ENCODE results near the gene MYZAP.

MYZAP gene

DNA sequence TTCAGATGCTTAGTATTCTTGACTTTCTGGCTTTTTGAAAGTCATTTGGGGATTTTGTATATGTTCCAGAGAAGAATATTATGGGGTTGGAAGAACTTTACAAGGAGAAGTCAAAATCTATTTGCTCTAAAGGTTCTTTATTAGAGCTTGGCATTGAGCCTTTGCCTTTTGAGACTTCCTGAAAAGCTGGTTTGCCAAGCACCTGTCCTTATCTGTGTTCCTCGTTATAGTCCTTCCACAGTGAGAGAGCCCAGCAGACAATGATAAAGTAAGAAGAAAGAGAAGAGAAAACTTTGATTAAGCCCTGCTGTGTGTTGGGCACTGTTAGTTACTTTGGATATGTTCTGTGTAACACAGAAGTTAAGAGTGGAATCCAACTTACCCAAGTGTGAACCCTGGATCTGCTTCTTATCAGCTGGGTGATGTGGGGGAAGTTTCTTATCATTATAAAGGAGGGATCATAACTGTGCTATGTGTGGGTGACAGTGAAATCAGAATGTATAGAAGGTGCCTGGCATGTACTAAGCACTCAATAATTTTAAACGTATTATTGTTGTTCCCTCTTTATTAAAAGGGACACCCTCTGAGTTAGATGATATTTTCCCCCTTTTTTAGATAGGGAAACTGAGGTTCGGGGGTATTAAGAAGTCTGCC is 70.5 kb downstream of the MYZAP start:
- no peak for DNase-seq (ENCODE audit: low spot score)

DNA sequence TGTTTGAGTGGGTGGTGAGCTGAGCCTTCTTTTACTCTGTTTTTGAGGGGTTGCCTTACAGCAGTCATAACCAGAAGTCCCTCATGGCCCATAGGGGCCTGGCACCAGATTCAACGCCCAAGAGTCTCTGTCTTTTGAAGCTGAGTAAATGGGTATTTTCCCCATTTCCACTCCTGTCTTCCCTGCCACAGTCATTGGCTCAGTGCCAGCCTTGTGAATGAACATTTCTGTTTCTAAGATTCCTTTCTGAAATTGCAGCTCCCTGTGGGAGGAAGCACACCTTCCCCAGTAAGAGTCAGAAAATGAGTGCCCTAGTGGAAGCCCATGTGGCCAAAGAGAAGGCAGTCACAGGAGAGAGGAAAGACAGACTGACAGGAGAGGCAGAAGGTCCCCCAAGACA is 71.1 kb downstream of the MYZAP start:
- DNase-seq (ENCODE audit: low spot score): no peak

DNA sequence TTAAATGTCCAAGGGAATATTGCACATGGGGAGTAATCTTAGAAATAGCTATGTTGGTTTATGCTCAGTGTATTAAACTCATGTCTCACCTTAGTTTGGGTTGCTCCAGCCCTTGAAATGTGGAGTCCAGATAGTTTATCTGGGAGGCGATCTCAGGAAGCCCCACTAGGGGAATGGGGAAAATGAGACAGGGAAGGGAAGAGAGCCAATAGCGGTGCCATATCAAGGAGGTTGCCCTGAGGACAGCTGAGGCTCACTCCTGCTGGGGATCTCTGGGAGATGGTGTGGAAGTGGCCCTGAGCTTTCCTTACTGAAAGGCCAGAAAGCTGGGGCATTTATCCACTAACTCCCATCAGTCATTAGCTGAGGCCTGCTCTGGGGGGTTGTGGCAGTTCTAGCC is 71.6 kb downstream of the MYZAP start:
- no peak for DNase-seq (ENCODE audit: low spot score)

DNA sequence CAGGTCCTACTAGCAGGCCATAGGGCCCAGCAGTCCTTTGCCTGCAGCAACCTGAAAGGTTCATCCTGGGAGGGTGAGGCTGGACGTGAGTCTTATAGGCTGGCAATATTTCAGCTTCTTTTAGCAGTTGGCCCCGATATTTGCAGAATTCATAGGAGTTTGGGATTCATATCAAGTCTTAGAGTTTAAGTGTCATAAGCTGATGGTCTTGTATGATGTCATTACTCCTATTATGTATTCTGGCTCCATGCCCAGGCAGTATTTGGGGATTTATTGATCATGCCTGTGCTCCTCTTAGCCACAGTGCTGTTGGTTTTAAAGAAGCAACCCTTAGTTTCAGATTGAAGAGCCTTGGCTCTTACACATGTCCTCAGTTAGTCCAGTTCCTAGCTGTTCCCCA is 73.5 kb downstream of the MYZAP start:
- DNase-seq (ENCODE audit: low spot score): no peak

DNA sequence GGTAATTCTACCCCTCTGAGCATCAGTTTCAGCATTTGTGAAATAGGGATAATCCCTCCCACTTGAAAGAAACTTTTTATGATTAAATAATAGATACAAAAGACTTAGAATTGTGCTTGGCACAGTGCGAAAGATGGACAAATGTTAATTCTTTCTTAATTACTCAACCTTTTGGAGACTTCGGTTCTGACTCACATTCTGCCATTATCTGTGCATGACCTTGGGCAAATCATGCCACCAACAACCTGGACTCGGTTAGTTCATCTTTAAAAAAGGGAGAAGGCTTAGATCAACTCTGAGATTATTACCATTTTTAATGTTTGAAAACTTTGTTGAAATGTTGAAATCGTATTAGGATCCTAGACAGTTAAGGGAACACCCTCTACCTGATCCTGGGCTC is 74.2 kb downstream of the MYZAP start:
- no peak for DNase-seq (ENCODE audit: low spot score)

DNA sequence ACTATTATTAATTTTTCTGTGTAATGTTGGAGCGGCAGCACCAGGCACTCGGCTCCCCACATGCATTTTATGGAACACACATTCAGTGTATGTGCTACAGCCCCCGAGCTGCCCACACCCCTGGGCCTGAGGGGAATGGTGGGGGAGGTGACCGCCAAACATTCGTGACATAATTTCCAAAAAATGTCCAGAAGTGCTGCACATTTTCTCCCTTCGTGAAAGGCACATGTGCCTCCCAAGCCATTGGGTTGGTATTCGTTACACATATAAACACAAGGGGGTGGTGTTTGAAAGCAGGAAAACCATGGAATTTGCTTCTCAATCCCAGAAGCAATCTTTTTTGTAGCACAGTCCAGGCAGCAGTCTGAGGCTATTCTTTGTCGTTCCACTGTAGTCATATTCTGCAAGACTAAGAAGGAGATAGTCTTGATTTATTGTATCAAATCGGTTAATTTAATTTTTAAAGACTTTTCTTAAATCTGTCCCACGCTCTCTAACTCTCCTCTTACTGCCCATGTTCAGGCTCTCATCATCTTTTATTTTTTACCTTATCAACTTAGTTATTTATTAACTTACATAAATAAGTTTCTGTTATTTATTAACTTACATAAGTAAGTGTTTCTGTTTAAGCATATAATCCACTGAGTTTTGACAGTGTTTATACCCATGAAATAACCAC is 75.6 kb downstream of the MYZAP start:
- DNase-seq (ENCODE audit: low spot score): no peak

DNA sequence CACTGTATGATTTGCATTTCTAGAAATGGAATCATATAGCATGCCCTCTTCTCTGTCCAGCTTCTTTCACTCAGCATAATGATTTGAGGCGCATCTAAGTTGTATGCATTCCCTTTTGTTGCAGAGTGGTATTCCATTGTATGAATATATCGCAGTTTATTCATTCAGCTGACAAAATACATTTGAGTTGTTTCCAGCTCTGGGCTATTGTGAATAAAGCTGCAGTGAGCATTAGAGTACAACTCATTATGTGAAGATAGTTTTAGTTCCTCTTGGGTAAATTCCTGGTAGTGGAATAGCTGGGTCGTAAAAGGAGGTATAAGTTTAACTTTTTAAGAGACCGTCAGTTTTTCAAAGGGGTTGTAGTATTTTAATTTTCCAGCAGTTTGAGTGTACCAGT is 76.3 kb downstream of the MYZAP start:
- no peak for DNase-seq (ENCODE audit: low spot score)

DNA sequence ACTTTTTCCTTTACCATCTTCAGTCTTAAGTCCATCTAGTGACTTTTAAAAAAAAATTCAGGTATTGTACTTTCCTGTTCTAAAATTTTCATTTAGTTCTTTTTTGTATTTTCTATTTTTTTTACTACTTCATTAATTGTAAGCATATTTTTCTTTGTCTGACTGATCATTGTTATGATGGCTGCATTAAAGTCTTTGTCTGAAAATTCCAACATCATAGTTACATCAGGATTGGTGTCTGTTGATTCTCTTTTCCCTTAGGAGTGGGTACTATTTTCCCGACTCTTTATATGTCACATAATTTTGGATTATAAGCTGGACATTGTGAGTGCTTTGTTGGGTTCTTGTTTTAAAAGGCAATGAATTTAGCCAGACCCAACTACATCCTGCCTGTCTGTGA is 79.9 kb downstream of the MYZAP start:
- DNase-seq (ENCODE audit: low spot score): no peak

DNA sequence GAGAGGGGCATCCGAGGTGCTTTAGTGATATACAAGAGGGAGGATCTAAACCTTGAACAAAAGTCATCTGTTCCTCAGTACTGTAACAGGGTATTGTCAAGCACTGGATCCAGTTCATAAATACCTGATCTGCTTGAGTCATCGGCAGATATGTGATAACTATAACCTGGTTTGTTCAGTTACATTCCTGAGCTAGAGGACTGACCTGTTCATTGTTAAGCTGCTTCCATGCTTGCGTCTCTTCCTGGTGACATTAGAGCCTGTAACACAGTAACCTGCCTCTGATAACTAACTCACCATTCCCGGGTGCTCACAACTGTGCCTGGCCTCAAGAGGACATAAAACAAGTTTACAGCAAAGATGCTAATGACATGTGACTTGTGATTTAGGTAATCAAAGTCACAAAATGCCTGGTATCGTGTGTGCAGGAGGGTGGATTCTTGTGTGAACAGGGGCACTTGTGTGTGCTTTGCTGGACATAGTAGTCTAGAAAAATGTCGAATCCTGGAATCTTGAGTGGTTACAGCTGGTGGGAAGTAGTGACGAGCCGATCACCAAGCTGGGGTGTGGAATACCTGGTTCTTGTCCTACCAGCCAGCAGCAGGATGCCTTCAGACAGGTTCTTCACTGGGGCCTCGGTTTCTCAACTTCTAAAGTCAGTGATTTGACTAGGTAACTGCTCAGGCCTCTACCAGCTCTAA is 83.9 kb downstream of the MYZAP start:
- DNase-seq (ENCODE audit: low spot score): no peak

DNA sequence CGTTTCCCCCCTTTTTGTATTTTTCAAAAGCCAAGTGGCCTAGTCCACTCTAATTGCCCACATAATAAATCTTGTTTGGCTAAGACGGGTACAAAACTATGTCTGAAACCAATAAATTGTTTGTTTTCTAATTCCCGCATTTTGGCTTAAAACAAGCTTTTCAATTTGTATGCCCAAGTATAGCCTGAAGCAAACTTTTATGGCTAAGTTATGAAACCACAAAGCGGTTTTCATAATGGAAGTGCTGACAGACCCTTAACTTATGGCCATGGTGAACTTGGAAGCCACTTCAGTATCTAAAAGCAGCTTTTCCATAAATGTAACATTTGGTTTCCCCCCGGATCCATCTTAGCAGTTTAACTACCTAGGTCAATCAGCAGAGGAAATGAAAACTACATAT is 84.9 kb downstream of the MYZAP start:
- DNase-seq (ENCODE audit: low spot score): no peak

DNA sequence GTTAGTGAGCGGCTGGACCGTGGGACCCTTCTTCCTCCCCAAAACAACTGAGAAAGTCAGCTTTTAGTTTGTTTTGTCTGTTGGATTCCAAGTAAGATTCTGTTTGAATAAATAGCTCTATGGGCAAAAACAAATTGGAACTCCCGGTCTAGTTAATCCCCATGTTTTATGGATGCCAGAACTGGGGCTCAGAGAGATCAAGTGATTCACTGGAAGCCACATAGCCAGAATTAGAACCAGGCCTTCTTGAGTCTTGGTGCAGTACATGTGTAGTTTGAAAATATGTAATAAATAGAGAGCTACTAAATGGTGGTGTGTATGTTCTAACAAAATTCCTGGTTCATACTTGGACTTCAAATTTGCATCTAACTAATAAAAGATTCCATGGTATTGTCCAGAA is 85.5 kb downstream of the MYZAP start:
- DNase-seq (ENCODE audit: low spot score): no peak

DNA sequence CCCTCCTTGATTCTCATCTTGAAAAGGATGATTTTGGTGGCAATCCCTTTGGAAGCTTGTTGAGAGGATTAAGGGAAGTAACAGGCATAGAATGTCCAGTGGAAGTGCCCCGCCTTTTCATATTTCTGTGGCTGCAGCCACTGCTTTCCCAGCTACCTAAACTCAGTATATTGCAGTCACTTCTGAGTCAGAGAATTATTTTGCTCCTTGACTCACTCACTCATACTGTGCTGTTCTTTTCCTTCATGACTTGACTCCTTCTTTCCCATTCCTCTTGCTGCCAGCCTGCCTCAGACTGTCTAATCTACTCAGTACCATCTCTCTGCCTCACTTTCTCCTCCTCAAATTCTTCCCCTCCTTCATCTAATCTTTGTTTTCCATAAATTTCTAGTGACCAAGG is 88.3 kb downstream of the MYZAP start:
- no peak for DNase-seq (ENCODE audit: low spot score)

DNA sequence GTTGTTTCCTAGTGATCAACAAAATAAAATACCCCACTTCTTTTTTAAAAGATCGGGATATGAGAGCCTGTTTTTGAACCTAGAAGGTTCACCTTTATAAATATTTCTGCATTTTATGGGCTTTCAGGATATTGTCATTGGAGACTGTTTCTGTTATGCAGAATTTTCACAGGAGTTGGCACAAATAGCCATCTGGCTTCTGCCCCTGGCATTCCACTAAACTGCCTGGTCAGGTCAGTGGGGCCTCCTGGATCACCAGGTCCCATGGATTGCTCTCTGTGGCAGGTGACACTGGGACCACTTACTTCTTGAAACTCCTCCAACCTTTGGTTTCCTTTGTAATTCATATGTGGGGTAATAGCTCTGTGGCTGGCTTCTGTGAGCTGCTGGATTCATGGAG is 89.3 kb downstream of the MYZAP start:
- DNase-seq (ENCODE audit: low spot score): no peak

DNA sequence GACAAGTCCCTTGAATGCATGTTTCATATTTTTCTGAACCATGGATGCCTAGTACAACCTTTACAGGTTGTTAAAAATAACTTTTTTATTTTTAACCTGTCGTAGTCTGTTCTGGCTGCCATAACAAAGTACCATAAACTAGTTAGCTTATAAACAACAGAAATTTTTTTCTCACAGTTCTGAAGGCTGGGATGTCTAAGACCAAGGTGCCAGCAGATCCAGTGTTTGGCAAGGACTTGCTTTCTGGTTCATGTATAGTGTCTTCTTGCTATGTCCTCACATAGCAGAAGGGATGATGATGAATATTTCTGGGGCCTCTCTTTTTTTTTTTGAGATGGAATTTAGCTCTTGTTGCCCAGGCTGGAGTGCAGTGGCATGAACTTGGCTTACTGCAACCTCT is 91.8 kb downstream of the MYZAP start:
- DNase-seq (ENCODE audit: low spot score): no peak

DNA sequence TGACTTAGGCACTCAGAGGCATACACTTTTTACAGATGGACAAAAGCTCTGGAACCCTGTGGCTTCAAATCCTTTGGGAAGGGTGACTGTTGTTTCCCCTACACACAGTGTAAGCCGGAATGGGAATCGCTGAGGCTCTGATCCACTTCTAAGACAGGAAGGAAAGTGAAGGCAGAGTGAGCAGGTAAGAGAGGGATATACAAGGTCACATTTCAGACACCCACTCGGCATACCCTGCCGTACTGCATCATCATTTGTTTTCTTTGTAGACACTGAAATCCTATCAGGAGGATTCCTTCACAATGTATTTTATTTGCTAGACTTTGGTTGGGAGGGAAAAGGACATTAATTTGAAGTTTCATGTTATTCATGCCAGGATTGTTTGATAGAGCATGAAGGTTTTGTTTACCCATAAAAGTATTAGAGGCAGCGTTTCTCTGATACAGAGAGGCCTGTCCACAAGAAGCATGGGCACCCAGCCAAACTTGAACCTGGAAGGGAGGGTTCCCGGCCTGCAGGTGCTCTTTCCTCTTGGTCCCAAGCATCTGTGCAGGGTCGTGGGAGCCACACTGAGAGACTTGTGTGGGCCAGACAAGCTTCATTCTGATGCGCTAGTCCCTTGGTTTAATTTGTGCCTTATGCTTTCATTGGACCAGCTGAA is 92.9 kb downstream of the MYZAP start:
- DNase-seq (ENCODE audit: low spot score): no peak

DNA sequence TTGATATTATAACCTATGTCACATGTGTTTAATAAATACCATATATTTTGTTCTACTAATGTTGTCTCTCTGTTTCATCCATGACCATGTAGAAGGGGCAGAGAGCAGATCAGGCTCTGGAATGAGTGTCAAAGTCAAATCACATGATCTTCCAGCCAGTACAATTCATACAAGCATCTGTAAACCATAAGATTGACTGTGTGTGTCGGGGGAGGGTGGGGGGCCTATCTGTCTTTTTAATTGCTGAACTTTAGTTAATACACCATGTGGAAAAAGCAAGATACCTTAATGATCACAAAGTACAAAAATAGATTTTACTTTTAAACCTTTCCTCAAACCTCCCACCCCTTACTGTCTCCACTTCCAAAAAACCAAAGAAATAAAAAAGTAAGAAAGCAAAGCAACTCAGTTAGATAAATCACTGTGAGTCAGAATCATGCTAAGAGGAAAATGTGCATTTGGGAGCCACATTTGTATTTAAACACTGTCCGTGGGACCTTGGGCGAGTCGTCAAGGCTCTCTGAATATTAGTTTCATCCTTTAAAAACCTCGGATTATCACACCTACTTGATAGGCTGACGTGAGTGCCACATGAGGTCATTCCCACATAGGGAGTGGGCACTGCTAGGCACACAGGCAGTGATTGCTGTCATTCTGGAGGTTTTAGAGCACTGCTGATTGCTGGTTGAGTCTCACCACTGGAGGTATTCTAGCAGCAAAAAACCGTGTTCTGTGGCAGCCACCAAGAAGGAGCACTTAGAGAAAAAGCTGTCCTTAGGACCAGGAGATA is 93.8 kb downstream of the MYZAP start:
- no peak for DNase-seq (ENCODE audit: low spot score)

DNA sequence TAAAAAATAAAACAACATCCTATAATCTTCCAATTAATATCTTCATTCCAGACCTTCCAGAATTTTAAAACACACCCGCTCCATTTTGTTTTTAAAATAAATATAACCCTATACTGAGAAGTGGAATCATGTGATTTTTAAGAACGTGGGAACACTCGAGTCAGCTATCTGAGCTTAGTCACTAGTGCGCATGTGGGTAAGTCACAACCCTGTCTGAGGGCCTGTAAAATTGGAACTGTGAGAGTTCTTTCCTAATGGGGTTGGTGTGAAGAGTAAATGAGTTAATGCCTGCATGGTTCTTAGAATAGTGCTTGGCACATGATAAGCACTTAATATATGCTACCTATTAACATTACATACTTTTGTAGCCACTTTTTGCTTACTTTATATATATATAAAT is 95.0 kb downstream of the MYZAP start:
- no peak for DNase-seq (ENCODE audit: low spot score)

DNA sequence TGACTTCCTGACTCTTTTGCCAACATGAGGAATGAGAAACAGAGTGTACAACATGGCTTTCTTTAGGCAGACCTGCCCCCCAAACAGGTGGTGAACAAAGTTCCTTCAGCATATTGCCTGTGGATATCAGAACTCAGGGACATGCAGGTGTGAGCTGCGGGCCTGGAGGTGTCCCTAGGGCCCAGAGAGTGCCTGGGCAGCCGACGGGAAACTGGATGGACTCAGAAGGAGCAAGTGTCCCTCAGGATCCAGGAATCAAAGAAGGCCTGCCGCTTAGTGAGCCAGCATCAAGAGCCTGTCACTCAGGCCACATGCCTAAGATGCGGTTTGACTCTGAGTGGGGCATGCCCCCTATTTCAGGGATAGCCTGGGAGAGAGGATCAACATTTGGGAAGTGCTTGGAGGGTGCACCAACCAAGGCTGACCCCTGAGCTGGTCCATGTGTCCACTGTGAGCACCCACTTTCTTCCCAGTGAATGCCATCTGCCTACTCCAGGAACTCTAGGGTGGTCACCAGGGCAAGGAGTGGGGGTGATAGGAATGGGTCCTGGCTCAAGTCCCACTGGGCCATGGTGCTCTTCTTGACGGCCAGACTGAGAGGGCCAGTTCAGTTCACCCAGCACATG is 98.8 kb downstream of the MYZAP start:
- DNase-seq (ENCODE audit: low spot score): no peak

DNA sequence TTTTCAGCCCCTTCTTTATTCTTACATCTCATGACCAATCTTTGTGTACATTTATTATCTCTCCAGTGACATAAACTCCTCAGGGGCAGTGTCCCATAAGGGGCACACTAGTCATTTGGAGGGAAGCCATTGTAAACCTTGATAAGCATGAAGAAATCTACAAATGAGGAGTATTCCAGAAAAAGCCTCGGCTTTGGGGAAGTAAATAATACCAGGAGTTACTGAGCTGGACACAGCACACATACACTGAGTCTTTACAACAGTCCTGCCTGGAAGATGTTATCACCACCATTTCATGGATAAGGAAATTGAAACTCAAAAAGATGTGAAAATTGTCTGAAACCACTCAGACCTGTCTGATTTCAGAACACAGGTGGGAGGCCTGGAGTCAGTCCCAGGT is 99.4 kb downstream of the MYZAP start:
- DNase-seq (ENCODE audit: low spot score): no peak

DNA sequence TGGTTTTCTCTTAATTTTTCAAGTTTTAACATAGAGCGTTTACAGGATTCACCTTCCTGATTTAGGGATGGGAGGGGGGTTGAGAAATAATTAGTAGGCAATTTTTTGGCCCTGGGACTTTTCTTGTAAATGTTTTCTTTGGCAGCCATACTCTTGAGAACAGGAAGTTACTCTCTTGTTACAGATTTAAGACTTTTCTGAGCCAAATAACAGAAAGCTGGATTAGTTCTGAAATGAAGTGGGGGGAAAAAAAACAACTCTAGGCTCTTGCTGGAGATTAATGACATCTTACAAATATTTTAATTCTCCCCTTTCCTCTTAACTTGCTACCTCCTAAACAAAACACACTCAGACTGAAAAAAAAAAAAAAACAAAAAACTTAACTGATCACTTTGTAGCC is 101.0 kb downstream of the MYZAP start:
- no peak for DNase-seq (ENCODE audit: low spot score)

DNA sequence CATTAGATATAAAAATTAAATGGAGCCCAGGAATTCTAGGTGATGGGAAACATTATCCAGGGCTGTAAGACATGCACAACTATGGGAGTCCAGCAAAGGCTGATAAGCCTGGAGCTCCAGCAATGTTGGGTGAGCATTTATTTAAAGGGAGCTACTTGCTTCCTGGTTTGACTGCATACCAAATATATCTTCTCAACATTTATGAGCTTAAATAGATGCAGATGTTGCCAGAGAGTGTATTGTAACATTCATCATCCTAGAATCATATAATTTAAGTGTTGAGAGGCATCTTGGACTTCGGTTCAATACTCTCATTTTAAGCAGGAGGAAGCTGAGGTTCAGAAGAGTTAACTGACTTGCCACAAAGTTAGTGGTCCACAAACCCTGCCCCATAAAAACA is 102.6 kb downstream of the MYZAP start:
- DNase-seq (ENCODE audit: low spot score): no peak

DNA sequence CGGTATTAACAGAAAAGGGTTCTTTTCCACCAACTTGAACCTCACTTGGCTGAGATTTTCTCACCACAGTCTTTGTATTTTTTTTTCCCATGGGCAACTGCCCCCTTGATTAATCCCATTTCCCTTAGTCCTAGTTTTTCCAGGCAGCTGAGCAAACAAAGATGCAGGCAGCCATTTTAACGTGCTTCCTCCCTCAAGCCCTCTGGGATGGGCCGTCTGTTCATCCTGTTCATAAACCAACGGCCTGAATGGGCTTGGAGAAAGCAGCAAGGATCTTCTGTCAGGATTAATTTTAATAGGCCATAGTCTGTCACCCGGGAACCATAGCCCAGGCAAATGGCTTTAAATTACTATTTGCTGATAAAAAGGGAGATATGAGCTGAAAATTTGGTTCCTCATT is 104.4 kb downstream of the MYZAP start:
- DNase-seq (ENCODE audit: low spot score): no peak
